ENCODE data around the gene IQSEC1.

Gene IQSEC1

GRCh38 chr3:13073326-13074005 lies at the start of gene IQSEC1:
Gene IQSEC1, minus strand, starts transcription at chr3:13073429. Its CDS starts 415 bp downstream, at chr3:13073014.
- DNase-seq (ENCODE audit: insufficient read length, low spot score) (no peak), FAIRE-seq (no peak)
- TF ChIP-seq POLR2A (IDR thresholded peaks at IDR 0.05; ENCODE audit: low read depth, low read length): no peak

DNA sequence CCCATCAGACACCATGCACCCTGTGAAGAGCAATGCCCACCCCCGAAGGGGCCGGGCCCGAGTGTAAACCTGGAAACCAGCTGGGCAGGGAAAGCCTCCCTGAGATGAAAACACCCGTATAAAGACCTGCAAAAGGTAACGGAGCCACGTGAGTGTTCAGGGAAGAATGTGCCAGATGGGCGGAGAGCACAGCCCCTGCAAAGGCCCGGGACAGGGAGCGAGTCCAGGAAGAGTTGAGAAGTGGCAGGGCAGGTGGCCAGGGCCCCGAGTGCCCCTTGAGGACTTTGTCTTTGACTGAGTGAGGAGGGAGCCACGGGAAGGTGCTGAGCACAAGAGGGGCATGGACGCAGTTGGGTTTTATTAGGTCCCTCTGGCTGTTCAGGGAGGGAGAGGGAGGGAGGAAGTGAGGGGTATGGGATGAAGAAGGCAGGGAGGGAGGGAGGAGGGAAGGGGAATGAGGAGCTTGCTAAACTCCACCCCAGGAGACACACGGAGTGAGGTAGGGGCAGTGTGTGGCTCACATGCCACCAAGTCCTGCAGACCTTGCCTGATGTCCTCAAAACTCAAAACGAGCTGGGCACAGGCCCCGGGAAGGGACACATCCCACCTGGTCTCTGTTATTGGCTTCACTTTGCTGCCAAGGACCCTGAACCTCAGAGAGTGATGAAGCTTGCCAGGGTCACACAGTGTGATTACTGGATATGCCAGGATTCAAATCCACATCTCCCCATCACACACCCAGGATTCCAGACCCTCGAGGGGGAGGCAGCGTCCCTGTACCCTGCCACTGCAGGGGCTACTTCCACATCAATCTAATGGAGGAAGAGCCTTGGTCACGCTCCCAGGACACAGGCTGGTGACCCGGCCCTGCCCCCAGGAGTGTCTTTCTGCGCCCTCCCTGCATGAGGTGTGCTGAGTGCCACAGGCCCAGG lies 49.1 kb upstream of the IQSEC1 start:
- TF ChIP-seq POLR2A (IDR thresholded peaks at IDR 0.05; ENCODE audit: low read depth, low read length): no peak
- no peak for DNase-seq (ENCODE audit: insufficient read length, low spot score)
- no peak for FAIRE-seq

DNA sequence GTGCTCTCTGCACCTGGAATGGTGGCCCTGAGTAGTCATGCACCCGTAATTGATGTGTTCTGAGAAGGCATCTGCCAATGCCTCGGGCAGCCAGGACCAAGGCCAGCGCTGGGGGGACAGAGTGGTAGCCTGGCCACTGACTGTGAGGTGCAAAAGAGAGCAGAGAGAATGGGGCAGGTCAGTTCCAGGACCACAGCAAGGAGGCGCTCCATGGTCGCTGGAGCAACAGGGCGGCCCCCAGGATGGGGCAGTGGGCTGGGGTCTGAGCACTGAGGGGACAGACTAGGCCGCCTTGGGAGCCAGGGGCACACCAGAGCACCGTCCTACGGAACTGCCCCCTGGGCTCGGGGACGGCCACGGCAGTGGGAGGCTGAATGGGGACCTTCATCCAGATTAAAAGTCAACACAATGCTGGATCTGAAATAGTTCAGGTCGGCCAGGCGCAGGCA lies 48.3 kb upstream of the IQSEC1 start:
- TF ChIP-seq POLR2A (IDR thresholded peaks at IDR 0.05; ENCODE audit: low read depth, low read length): no peak
- FAIRE-seq (no peak), DNase-seq (ENCODE audit: insufficient read length, low spot score) (no peak)

GRCh38 chr3:13120928-13121552 lies 47.8 kb upstream of the IQSEC1 start:
- no peak for TF ChIP-seq POLR2A (IDR thresholded peaks at IDR 0.05; ENCODE audit: low read depth, low read length)
- DNase-seq (ENCODE audit: insufficient read length, low spot score): no peak
- no peak for FAIRE-seq

DNA sequence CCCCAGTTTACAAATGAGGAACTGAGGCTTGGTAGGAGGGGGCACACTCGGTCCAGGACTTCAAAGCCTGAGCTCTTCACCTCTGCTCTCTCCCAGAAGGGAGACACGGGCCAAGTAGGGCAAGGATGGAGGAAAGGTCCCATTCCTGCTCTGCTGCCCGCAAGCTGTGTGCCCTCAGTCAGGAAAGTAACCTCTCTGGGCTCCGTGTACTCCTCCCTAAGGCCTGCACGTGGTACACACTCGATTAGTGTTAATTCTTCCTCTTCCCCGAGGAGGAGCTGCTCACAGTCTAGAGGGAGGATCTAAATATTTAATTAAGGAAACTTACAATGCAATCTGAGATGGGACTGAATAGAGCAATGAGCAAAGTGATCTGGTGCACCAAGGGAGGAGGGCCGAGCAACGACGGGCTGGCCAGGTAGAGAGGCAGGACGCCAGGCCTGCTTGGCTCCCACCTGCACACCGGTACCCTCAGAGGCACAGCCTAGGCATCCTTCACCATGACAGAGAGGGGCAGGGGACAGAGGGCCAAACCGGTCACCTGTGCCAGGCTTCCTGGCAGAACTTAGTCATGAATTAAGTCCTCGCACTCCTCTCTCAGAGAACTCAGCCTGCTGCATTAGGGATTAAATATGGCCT lies 47.2 kb upstream of the IQSEC1 start:
- DNase-seq (ENCODE audit: insufficient read length, low spot score) (no peak), FAIRE-seq (no peak)
- no peak for TF ChIP-seq POLR2A (IDR thresholded peaks at IDR 0.05; ENCODE audit: low read depth, low read length)

DNA sequence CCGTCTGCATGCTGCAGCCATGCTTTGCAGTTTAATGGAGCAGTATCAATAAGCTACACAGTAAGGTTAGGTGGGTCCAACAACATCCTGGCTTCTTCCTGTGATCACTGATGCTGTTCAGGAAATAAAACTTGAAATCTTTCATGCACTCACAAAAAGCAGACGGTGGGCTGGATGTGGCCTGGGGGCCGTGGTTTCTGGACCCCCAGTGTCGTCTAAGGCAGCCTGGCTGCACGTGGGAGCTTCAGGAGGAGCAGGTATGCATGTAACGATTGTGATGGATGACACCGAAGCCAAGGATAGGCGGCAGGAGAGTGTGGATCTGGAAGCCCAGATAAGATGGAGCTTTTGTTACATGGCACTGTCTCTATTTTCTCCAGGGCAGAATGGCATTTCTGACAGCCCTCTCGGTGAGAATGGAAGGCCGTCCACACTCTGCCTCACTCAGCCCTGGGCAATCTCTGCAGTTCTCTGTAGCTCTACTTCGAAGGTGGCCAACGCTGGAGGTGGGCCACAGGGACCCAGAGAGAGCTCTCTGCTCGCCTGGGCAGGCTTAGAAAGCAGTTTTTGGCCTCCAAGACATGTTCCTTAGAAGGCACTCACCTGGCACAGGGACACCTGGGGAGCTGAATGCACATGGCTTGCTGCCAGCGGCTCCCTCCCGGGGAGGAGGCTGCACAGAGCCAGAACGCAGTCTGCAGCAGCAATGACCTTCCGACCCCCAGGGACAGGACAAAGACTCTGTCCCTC lies 46.4 kb upstream of the IQSEC1 start:
- FAIRE-seq (no peak), DNase-seq (ENCODE audit: insufficient read length, low spot score) (no peak)
- TF ChIP-seq POLR2A (IDR thresholded peaks at IDR 0.05; ENCODE audit: low read depth, low read length): no peak

DNA sequence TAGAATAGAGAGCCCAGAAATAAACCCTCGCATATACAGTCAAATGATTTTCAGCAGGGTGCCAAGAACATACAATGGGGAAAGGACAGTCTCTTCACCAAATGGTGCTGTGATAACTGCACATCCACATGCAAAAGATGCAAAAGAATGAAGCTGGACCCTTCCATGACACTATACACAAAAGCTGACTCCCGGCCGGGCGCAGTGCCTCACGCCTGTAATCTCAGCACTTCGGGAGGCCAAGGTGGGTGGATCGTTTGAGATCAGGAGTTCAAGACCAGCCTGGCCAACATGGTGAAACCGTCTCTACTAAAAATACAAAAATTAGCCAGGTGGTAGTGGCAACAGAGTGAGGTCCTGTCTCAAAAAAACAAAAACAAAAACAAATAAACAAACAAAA lies 43.2 kb upstream of the IQSEC1 start:
- DNase-seq (ENCODE audit: insufficient read length, low spot score) (no peak), FAIRE-seq (no peak)
- no peak for TF ChIP-seq POLR2A (IDR thresholded peaks at IDR 0.05; ENCODE audit: low read depth, low read length)

GRCh38 chr3:13115991-13116390 lies 42.8 kb upstream of the IQSEC1 start:
- DNase-seq (ENCODE audit: insufficient read length, low spot score): no peak
- FAIRE-seq: no peak
- TF ChIP-seq POLR2A (IDR thresholded peaks at IDR 0.05; ENCODE audit: low read depth, low read length): no peak

DNA sequence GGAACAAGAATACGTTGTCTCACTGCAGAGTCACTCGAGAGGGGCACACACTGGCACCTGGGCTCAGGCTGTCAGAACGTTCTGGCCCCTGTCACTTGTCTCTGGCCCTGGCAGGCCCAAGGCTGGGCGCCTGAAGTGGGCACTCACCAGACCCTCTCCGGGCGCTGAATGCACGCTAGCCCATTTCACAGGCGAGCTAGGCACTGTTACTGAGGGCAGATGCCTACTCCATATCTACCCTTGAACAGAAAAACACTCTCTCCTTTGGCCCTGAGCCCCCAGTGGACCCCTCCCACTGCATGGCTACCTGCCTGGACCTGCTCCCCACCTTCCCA lies 42.3 kb upstream of the IQSEC1 start:
- DNase-seq (ENCODE audit: insufficient read length, low spot score) (no peak), FAIRE-seq (no peak)
- TF ChIP-seq POLR2A (IDR thresholded peaks at IDR 0.05; ENCODE audit: low read depth, low read length): no peak

DNA sequence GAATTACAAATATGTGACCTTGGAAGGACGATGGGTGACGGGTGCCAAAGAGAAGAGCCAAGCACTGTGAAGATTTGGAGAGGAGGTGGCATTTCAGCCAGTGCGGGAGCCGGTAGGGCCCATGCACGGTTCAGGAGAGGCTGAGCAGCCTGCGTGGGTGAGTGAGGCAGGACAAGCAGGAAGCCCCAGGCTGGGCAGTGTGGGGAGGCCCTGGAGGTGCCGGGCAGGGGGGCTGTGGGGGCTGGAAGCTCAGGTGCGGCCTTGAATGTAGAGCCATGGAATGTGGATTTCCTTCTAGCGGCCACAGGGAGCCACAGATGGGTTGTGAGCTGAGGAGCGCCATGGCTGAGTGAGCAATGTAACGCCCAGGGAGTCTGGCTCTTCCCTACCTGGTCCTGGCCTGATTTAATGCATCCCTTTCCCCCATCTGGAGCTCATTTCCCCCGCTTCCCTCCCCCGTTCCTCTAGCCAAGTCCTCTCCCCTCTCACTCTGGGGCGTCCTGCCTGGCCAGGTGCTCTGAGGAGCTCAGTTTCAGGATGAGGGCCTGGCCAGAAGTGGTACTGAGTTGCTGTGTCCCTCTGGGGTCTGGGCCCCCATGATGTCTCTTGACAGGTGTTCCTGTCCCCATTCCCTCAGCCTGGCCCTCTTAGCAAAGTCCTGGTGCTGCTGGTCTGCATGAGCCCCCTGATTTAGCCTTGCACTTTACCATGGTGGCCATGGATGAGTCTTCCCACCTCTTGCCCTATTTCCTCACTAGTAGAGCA lies 41.8 kb upstream of the IQSEC1 start:
- DNase-seq (ENCODE audit: insufficient read length, low spot score) (no peak), FAIRE-seq (no peak)
- TF ChIP-seq POLR2A (IDR thresholded peaks at IDR 0.05; ENCODE audit: low read depth, low read length): no peak

- no peak for TF ChIP-seq POLR2A (IDR thresholded peaks at IDR 0.05; ENCODE audit: low read depth, low read length)
- no peak for DNase-seq (ENCODE audit: insufficient read length, low spot score)
- no peak for FAIRE-seq
These were observed 40.4 kb upstream of the IQSEC1 start for GRCh38 chr3:13113346-13114330.

Measured in H54 (cell line).